HG03558 (cell line): ENCODE measurements around the gene OR5M8.

Source experiments
- ATAC-seq: cut with Tn5 transposase; IDR thresholded peaks from one replicate; pipeline ENCODE4 v1.9.1; 2021; ENCODE audit warnings: moderate number of reproducible peaks; ENCODE audit not compliant: unreplicated experiment; ENCODE audit errors: extremely low read depth

OR5M8 gene

DNA sequence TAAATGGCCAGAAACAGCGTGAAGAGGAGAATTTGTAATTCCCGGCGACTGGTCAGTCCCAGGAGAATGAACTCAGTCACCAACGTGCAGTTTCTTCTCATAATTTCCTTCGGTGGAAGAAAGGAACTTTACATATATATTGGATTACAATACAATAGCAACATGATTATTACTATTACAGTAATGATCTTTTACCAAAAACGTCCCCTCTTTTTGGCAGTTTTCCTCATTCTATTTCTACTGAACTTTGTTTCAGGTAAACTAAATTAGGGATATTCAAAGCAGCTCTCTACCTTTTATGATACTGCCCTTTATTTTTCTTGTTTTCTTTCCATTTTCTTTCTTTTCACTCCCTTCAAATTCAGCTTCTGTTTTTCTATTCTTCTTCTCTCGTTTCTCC is at the start of gene OR5M8:
TSS of gene OR5M8 (minus strand) at position 101 of the 400 bp plus-strand sequence. CDS start at position 101, 0 bp downstream.
- no peak for ATAC-seq

DNA sequence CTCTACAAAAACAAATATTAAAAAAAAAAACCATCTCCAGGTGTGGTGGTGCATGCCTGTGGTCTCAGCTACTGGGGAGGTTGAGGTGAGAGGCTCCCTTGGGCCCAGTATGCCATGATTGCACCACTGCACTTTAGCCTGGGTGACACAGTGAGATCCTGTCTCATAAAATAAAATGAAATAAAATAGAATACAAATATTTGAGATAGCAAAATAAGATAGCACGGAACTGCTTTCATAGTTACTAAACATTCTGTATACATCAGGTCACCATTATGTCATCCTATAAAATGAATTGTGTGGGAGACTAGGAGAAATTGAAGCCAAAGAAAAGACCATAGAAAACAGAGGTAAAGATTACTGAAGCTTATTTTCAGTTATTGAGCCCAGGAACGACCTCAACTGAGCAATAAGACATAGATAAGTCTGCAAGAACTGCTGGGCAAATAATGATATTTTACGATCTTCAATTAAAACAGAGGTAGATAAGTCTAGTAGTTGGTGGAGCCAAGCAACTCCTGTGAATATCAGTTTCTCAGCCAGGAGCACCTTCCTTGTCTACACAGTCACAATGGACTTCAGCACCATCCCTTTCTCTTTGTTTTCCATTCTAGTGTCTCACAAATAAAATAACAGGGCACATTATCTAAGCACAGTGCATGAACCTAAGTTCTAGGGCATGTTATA is 42.0 kb upstream of the OR5M8 start:
- no peak for ATAC-seq

DNA sequence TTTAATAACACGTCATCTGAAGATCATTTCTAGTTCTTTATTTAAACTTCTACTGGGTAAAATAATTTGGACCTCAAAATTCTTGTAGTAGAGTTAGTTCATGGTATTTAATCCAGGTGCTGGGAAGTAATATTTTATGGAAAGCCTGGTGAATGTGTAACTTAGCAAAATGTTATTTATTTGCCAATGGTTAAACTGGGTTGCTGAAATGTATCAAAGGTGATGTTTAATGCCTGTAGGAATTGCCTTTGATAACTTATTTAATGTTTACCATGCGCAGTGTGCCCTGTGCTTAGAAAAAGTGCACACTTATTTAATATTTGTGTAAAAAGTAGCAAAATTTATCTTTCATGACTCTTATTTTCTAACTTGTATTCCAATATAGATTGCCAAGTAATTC is 40.7 kb upstream of the OR5M8 start:
- ATAC-seq: no peak

DNA sequence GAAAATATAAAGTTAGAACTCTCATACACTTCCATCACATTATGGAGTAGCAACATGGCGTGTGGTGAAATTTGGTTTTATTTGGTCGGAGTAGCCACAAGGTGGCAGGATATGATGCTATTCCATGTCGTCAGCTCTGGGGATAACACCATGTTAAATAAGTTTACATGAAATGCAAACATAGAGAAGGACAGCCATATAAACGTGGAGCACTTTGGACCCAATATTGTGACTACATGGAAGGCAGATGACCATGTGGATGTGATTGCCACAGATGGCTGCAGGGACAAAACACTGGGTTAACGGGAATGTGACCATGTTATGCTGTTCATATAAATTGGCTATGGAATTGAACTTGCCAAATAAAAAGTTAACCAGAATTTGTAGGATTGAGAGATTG is 30.8 kb upstream of the OR5M8 start:
- ATAC-seq: no peak

DNA sequence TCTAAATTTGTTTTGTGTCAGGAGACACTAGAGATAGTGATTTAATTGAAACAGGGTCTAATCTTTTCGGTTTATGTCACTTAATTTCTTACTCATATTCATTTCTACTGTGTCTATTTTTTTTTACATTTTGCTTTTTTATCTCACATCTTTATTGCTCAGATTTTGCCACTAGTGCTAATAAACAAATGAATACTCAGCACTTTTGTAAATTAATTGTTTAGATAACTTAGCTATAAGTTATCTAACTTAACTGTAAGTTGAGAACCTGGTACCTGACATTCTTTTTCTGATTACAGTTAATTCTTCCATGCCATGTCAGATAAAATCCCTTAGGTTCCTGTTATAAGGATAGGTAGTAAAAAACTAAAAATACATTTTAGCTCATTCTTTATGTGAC is 22.1 kb upstream of the OR5M8 start:
- ATAC-seq: no peak

DNA sequence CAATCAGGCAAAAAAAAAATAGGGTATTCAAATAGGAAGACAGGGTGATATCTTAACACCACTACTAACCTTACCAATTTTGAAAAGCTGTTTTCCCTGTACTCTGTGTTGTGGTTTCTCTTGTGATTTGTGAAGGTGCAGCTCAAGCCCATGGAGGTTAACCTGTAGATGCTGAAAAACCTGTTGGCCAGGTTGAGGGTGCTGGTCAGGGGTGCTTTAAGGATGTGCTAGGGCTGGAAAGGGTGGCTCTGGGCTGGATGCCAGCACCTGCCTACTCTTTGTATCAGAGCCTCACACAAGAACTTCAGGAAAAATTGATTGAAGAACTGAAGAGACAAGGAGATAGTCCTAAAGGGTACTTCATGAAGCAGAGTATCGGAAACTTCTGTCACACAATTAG is 18.3 kb upstream of the OR5M8 start:
- ATAC-seq: no peak

DNA sequence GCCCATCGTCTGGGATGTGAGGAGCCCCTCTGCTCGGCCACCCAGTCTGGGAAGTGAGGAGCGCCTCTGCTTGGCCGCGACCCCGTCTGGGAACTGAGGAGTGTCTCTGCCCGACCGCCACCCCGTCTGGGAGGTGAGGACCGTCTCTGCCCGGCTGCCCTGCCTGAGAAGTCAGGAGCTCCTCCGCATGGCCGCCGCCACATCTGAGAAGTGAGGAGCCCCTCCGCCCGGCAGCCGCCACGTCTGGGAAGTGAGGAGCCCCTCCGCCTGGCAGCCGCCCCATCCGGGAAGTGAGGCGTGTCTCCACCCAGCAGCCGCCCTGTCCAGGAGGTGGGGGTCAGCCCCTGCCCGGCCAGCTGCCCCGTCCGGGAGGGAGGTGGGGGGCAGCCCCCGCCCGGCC is 5.8 kb upstream of the OR5M8 start:
- ATAC-seq: no peak

DNA sequence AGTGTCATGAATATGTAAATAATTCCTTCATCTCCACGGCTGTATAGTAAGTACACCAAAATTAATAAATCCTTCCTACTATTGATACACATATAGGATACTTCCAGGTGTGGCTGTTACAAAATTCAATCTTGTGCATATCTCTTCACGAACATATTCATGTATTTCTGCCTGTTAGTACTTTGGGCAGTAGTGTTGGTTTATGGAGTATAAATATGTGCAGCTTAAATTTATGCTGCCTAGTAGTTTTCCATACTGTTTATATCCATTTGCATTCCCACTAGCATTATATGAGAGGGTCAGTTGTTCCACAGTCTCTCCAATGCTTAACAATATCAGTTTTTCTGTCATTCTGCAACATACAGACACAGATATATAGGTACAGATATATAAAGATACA is 3.9 kb upstream of the OR5M8 start:
- ATAC-seq: no peak

DNA sequence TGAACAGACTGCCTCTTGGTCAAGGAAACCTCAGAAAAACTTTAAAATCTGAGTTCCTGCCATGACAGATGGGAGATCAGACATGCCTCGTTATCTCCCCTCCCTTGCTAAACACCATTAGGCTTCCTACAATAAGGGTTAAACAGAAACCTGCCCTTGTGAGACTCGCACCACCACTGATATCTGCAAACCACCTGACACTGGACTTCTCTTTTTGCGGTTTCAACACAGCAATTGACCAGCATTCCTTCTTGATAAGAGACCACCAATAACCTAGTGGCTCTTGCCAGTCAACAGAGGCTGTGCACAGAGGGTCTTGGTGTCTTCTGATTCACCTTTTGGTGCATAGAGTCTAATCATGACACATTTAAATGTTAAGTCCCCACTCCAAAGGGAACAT is 4.4 kb downstream of the OR5M8 start:
- ATAC-seq: no peak

DNA sequence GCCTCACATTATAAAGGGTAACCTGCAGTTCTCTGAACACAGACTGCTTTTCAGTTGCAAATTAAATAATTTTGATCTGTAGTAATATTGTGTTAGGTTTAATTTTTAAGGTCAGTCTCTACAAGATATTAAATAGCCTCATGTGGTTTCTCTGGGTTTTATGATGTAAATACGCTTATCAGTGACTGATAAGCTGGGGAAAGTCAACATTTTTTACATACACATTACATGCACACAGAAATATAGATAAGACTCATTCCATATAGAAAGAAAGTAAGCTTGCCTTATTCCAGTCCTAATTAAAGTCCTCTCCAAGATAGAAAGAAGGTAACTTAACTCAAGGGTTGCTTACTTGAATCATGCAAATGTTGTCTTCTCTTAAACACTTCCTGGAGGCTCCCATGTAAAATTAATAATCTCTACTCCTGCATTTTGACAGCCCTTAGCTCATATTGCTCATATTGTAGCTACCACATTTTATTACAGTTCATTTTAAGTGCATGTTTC is 16.4 kb downstream of the OR5M8 start:
- ATAC-seq: no peak

DNA sequence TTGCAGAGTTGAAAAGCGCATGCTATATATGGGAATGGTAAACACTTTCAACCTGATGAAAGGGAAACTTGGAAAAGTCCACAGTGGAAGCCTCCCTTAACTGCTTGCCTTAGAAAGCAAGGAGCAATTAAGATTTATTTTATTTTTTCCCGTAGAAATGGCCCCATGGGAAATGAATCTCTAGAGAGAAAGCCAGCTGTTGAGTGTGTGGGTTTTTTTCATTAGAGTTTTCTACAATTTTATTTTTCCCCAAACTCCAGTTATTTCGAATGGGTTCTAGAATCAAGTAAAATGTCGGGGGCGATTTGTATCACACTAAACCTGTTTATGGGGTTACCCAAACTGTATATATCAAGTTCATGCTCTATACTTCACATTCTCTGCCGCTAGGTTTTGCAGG is 17.9 kb downstream of the OR5M8 start, which contains the start of gene OR5M3:
TSS of gene OR5M3 (minus strand) at position 101 of the 400 bp plus-strand sequence. CDS start 2,855 bp downstream, outside the sequence.
- ATAC-seq: no peak

DNA sequence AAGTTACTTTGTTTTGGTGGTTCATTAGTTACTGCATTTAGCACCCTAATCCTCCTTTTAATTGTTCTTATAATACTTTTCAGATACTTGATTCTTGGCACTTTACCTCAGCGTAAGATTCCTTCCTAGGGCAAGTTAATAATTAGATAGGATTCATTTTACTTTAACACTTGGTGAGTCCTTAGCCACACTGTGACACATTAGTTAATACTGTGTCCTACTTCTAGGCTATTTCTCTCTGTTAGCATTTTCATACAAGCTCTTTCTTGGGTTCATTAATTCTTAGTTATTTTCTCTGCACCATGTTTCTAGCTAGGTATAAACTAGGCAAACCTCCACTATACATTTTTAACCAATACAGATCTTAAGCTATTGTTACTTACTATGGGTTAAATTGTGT is 34.1 kb downstream of the OR5M8 start:
- ATAC-seq: no peak

DNA sequence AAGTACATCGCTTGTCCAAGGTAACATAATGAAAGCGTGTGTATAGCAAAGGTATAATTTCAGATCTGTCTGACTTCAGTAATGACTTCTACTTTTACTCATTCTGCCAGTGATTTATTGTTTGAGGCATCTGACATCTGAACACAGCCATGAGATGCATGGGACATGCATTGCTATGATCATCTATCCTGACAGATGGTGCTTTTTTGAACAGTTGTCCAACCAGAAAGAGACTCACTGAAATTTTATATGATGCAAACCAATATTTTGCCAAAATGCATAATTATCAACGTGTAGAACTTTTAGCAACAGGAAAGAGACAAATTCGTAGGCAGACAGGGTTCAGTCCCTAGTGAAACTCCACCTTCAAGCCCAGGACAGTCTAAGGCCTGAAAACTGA is 37.6 kb downstream of the OR5M8 start:
- no peak for ATAC-seq
